GM19468 (cell line): ENCODE data around the gene TMEM63A.
A peak's percentile ranks its signal among the peaks of the same experiment; 100 is the strongest.
"Not testable (repeated sequence)": the region's sequence is repeated elsewhere in the genome, so short reads cannot be mapped to it uniquely, and the experiment has no call there.

Source experiments
- ATAC-seq: cut with Tn5 transposase; IDR thresholded peaks from one replicate; pipeline ENCODE4 v1.9.1; 2021; ENCODE audit warnings: mild to moderate bottlenecking, moderate library complexity, moderate number of reproducible peaks; ENCODE audit not compliant: unreplicated experiment; ENCODE audit errors: extremely low read depth

TMEM63A gene

GRCh38 chr1:225909477-225909876 is 27.3 kb upstream of the TMEM63A start:
- no peak for ATAC-seq

- ATAC-seq: no peak
These were observed 26.6 kb upstream of the TMEM63A start for GRCh38 chr1:225908773-225909172.

GRCh38 chr1:225908013-225908640 is 25.9 kb upstream of the TMEM63A start:
- no peak for ATAC-seq

GRCh38 chr1:225907341-225907740 is 25.2 kb upstream of the TMEM63A start:
- no peak for ATAC-seq

- no peak for ATAC-seq
These were observed 24.3 kb upstream of the TMEM63A start for GRCh38 chr1:225906467-225906866.

GRCh38 chr1:225903623-225904022 is 21.4 kb upstream of the TMEM63A start:
- ATAC-seq: no peak

- no peak for ATAC-seq
These were observed 17.1 kb upstream of the TMEM63A start for GRCh38 chr1:225899044-225899925.

GRCh38 chr1:225897595-225898514 is 15.7 kb upstream of the TMEM63A start:
- ATAC-seq: no peak

- peak; percentile 100 for ATAC-seq
These were observed 14.9 kb upstream of the TMEM63A start for GRCh38 chr1:225896937-225897549.

- no peak for ATAC-seq
These were observed 14.3 kb upstream of the TMEM63A start for GRCh38 chr1:225896494-225896893.

- ATAC-seq: no peak
These were observed 10.1 kb upstream of the TMEM63A start for GRCh38 chr1:225892307-225892706.

- ATAC-seq: no peak
These were observed 9.2 kb upstream of the TMEM63A start for GRCh38 chr1:225891229-225891972.

- no peak for ATAC-seq
These were observed 8.4 kb upstream of the TMEM63A start for GRCh38 chr1:225890346-225891228.

GRCh38 chr1:225889743-225890142 is 7.6 kb upstream of the TMEM63A start:
- no peak for ATAC-seq

- no peak for ATAC-seq
These were observed 6.9 kb upstream of the TMEM63A start, which contains the start of gene LEFTY1 for GRCh38 chr1:225888898-225889601. Gene LEFTY1 (minus strand): TSS chr1:225889146. CDS start chr1:225889066, 80 bp downstream.

GRCh38 chr1:225888289-225888897 is 6.2 kb upstream of the TMEM63A start:
- ATAC-seq: no peak

GRCh38 chr1:225887554-225888288 is 5.5 kb upstream of the TMEM63A start:
- not testable (repeated sequence) for ATAC-seq
